SIG-M5 treated with dmso at 0.1 percent for 504 hours (cell line): ENCODE measurements around the gene ANKRD36C.
"Not testable (repeated sequence)": the region's sequence is repeated elsewhere in the genome, so short reads cannot be mapped to it uniquely, and the experiment has no call there.

Source experiments
- DNase-seq: peaks from one replicate; lab custom pipeline; 2025; ENCODE audit not compliant: unreplicated experiment; lab: John Stamatoyannopoulos, UW

The ANKRD36C gene

DNA sequence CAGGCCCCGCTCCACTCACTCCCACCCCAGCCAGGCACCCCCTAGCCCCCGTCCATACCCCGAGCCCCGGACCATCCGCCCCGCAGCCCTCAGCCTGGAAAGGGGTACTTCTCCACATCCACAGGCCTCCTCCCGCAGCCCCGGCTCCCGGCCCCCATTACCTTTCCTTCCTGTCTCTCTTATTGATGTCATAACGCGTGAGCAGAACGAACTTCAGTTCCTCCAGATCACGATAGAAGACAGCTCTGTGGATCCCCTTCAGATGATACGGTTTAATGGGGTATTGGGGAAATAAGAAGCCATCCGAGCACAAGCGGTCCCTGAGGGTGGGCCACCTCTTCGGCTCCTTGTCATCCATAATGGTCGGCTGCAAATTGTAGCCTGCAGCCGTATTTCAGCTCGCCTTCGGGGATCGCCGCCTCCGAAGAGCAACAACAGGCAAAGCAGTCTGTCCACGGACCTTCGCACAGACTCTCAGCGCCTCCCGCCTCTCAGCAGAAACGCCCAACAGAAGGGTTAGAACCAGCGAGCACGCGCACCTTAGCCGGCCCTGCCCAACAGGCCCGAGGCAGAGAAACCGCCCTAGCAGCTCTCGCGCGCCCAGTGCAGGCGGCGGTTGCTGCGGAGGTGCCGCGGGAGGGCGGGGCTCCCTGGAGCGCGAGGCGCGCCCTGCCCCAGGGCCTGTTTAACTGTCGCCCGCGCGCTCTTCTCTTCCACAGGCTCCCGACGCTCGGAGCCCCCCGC, at the start of gene ANKRD36C:
Gene ANKRD36C, minus strand, starts transcription at position 474 of the 744 bp plus-strand sequence. Its CDS starts 116 bp downstream, at position 358.
- not testable (repeated sequence) for DNase-seq

- DNase-seq = not testable (repeated sequence)
Observed at GRCh38 chr2:96035554-96035953, 43.9 kb upstream of the ANKRD36C start.

DNA sequence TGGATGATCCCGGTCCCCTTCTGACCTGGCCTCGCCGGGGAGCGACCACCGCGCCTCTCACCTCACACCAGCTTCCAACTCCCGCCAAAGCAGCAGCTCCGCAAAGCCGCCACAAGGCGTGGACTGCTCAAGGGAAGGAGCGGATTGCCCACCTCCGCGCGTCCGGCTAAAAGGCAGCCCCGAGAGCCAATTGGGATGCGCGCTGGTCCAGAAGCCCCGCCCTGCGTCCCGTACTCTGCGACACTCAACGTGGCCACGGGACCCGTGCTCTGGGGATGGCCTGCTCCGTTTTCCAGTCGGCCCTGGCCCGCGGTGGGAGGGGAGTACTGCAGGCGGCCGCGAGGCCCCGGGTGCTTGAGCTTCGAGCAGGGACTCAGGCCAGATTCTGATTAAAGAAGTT, 43.2 kb upstream of the ANKRD36C start, which contains the start of gene GPAT2:
Gene GPAT2, minus strand, starts transcription at position 125 of the 400 bp plus-strand sequence. CDS start 2,557 bp downstream, outside the sequence.
- not testable (repeated sequence) for DNase-seq

DNA sequence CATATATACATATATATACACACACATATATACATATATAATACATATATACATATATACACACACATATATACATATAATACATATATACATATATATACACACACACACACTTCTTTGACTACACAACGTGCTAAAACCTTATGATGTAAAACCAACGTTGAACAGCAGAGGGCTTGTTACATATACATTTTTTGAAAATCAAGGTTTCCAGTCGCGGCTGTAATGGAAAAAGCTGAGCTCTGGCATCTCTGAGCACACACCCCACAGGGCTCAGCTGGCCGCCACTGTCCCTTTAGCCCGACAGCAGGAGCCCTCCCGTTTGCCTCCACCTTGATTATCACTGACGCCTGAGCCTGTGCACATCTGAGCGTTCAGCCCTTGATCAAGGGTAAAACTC, 42.4 kb upstream of the ANKRD36C start:
- not testable (repeated sequence) for DNase-seq

GRCh38 chr2:96027725-96028325, 36.2 kb upstream of the ANKRD36C start:
- not testable (repeated sequence) for DNase-seq

DNA sequence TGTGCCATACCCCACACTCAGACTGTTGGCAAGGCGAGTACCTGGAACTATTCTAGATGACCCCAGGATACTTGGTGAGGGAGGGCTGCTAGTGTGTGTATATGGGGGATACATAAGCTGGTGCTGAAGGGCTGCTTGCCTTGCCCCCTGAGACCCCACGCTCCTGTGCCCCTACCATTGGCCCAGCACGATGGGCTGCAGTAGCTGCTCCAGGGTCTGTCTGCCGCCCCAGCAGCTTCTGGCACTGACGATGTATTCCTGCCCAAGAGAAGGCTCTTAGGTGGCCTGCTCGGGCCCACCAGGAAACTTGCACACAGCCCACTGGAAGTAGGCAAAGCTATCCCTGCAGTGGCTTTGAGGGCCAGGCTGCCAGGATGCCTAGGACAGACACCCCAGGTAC, 34.1 kb upstream of the ANKRD36C start:
- DNase-seq = not testable (repeated sequence)

- no peak for DNase-seq
Observed at GRCh38 chr2:96025194-96025492, 33.5 kb upstream of the ANKRD36C start.

DNA sequence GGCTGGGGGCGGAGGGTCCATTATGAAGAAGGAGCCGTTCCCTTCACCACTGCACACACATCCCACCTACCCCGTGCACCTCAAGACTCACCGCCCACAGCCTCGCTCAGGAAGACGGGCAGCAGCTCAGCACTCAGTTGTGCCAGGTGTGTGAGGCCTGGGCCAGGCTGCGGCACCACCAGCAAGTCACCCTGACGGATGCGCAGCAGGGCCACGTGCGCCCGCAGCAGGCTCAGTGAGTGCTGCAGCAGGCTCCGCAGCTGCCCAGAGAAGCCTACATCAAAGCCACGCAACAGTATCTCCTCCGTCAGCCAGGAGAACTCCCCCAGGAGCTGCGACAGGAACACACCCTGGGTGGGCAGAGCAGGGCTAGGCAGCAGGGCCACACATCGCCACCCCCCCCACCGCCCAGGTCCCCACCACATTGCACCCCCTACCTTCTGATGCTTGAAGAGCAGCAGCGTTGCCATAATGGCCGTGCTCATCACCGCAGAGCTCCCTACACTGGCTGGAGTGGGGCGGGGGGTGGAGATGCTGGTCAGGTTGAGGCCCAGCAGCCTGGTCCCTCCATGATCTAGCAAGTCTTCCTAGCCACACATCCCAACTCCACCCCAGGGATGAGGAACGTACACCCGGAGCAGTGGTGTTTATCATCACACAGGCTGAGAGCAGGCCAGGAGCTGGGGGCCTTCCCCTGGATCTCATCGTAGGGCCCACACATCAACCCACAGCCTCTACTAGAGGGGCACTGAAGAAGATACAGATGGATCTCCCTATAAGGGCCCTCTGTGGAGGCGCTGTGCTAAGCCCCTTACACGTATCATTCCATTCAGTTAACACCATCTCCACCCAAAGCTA, 32.9 kb upstream of the ANKRD36C start:
- no peak for DNase-seq

DNA sequence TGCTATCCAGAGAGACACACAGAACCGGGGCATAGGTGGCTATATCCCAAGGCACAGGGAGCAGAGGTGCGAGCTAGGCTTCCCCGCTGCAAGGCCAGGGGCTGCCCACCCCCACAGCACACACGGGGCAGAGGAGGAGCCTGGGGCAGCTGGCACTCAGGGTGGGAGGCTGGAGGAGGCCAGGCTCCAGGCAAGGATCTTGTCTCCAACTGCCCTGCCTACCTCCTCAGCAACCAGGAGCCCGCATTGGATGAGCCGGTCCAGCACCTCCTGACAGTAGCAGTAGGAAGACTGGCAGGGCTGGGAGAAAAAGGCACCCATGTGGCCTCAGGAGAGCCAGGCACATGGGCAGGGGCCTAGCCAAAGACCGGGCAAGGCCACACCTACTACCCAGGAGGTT, 32.1 kb upstream of the ANKRD36C start:
- not testable (repeated sequence) for DNase-seq

DNA sequence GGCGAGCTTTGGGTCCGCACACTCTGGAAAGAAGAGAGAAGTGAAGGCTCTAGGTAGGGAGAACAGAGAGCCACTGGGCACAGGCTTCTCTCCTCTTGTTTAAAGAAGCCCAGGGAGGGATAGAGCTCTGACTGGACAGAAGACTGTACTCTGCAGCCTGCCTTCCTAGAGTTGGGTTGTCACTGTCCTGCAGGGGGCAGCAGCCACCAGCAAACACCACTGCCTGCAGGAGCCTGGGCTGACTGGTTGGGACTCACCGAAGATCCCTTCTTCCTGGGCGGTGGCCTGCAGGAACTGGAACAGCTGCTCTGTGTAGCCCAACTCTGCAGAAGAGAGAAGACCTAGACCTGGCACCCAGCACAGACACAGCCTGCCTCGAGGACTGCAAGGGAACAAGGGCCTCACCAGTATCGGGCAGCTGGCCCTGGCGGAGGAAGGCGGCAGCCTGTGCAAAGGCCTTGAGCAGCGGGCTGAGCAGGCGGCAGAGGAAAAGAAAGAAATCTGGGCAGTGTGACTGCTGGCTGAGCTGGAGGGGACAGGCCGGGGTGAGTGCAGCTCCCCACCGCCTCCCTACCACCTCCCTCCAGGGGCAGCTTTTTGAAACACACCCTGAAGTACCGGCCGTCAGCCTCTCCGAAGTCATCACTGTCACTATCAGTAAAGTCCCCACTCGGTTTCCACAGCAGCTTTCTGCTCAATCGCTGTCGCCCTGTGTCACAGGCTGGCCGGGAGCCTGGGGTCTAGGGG, 31.2 kb upstream of the ANKRD36C start:
- not testable (repeated sequence) for DNase-seq

GRCh38 chr2:96022126-96022525, 30.5 kb upstream of the ANKRD36C start:
- DNase-seq = not testable (repeated sequence)

DNA sequence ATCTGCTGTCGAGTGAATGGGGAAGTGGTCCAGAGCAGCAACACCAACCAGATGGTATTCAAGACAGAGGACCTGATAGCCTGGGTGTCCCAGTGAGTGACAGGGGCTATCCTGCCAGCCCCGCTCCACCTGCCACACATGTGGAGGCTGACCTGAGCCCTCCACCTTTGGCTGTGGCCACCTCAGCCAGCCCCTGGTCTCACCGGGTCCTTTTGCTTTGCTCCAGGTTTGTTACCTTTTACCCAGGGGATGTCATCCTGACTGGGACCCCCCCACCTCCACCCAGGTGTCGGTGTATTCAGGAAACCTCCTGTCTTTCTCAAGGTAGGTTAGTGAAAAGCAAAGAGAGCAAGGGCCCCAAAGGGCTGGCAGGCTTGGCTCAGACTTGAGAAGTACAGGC, 29.5 kb upstream of the ANKRD36C start:
- DNase-seq = not testable (repeated sequence)

- not testable (repeated sequence) for DNase-seq
Observed at GRCh38 chr2:96019909-96020590, 28.4 kb upstream of the ANKRD36C start.

GRCh38 chr2:96016321-96016720, 24.7 kb upstream of the ANKRD36C start:
- not testable (repeated sequence) for DNase-seq

GRCh38 chr2:96012792-96013264, 21.2 kb upstream of the ANKRD36C start:
- not testable (repeated sequence) for DNase-seq

GRCh38 chr2:96012086-96012791, 20.6 kb upstream of the ANKRD36C start:
- DNase-seq = not testable (repeated sequence)

- not testable (repeated sequence) for DNase-seq
Observed at GRCh38 chr2:96011129-96011455, 19.5 kb upstream of the ANKRD36C start.

GRCh38 chr2:96010320-96011128, 18.9 kb upstream of the ANKRD36C start:
- not testable (repeated sequence) for DNase-seq

- DNase-seq = not testable (repeated sequence)
Observed at GRCh38 chr2:96009833-96010232, 18.2 kb upstream of the ANKRD36C start.
